Measurements from ENCODE around the gene PRDM8.
A peak's percentile ranks its signal among the peaks of the same experiment; 100 is the strongest.

The PRDM8 gene

GRCh38 chr4:80184053-80184824 lies 13.1 kb upstream of the PRDM8 start:
- DNase-seq: peak; percentile 94

DNA sequence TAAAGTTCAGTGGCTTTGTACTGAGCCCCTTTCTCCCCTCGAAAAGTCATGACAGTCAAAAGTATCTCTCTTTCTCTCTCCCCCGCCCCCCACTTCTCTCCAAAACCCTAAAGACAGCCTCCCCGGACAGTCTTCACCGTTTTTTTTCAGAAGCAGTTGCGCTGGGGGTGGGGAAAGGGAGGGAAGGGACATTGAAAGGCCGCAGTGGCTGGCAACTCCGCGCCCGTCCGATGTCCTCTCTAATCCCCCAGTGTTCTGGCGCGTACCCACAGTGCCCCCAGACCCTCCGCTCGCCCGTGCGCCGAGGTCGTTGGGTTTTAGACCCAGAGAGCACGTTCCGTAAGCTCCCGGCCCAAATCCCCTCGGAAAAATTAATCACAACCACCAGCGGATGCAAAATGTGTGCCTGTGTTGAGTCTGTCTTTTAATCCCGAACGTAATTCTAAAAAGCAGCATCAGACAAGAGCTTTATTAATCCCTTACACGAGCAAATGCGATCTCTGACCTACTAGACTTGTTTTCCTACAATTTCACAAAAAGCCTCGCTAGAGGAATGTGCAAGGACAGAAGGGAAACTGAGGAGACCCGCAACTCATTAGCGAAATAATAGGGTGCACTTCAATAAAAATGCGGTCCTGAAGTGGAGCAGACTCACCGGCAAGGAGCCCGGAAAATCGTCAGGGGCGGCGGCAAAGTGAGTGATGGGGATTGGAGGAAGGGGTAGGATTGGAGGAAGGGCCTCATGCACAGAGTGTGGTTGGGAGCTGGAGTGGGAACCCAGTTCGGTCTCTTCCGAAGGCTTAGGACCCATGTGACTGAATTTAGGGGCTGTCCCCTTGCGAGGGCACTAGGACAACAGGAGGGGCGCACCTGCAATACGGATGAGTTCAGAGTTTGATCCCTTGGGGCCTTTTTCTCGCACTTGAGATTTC lies 12.2 kb upstream of the PRDM8 start:
- DNase-seq: no peak

DNA sequence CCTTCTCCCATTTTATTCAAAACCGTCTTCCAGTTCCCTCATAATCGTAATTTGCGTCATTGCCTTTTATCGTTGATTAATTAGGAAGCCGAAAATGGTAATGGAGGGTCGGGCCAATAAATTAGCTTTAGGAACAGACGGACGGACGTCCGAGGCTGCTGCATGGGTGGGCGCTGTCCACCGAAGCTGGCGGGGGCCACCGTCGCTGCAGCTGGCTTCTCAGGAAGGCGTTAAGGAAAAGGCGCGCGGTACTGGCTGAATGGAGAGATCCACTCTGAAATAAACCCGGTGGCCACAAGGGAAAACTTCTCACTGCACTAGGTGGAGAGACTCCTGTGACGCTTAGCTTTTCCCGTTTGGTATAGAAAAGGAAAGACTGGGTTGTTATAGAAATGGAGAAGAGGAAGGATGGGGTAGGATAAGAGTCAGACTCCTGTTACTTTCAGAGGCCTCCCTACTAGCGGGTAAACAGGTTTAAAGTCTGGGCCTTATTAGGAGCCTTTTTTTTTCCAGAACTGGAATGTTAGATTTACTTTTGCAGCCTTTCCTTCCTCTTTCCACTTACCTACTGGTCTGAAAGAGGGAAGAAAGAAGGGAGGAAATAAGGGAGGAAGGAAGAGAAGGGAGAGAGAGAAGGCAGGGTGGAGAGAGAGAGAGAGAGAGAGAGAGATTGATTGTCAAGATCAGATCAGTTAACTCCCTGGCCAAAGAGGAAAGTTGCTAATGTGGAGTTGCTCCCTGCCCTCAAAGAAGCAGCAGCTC lies 11.3 kb upstream of the PRDM8 start:
- no peak for DNase-seq

DNA sequence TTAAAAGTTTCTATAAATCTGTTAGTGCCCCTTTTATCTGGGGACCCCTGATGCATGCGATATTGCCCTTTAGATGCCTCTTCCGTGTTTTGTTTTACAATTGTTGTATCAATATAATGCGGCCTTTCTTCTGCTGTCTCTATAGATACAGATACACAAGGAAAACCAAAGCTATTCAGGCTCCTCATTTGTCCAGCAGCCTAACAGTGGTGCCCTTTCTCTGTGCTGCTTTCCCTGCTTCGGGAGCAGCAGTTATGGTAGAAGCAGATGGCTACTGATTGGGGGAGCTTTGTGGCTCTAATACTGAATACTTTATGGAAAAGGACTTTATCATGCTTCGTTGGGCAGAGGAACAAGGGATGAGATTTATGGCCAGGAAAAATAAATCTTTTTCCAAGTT lies 10.6 kb upstream of the PRDM8 start:
- no peak for DNase-seq

DNA sequence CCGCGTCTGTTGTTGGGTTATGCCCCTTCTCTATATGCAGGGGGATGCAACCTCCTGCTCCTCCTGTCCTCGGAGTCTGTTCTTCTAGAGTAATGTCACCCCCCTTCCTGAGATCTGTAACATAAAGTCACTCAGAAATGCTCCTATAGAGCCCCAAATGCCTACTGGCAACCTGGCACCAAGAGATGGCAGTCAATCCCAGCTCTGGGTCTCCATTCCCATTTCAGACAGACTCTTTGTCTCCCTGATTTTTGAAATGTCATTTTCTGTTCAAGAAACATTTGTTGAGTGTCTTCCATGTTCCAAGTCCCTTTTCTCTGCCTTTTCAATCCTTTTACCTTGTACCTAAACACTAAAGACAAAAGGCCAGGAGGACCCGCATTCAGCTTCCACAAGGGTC lies 9.6 kb upstream of the PRDM8 start:
- DNase-seq: no peak

GRCh38 chr4:80188457-80188800 lies 8.9 kb upstream of the PRDM8 start:
- no peak for DNase-seq

DNA sequence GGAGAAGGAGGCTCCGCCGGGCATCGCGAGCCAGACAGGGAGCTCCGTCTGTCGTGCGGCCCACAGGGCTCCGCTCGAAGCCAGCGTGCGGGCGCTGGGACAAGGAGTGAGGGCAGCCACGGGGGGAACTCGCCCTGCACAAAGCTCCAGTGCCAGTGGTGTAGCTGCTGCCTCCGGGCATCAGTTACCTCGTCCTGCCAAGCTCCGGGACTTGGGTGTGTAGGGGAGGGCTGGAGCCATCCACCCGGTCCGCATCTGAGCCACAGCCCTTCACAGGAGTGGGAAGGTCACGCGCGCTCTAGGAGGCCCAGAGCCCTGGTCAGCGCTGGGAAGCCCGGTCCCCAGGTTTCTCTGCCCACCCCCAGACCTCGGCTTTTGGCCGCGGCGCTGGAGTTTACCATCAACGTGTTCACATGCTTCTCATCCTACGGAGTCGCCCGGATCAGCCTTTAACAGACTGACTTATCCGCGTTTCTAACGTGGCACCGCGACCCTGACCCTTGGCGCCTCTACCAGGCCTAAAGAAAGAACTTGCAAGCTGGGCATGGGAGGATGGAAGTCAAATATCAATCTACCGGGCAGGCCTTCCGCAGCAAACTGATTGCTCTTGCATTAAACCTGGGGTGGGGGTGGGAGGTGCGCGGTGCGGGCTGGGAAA lies 8.4 kb upstream of the PRDM8 start:
- DNase-seq: no peak

DNA sequence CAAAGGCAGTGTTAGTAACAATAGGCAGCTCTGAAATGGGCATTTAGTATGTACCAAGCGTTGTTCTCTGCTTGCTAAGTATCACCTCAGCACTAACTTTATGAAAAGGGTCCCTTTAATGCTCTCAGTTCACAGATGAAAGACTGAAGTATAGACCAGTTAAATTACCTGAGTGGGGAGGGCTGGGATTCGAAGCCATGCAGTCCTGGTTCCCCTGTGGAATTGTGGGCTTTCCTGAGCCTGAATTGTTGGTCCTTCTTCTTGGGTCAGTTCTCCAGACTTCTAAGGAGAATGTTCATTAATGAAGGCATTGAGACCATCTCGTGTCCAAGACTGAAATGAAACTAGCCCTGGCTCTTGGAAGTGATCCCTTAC lies 7.7 kb upstream of the PRDM8 start:
- no peak for DNase-seq

DNA sequence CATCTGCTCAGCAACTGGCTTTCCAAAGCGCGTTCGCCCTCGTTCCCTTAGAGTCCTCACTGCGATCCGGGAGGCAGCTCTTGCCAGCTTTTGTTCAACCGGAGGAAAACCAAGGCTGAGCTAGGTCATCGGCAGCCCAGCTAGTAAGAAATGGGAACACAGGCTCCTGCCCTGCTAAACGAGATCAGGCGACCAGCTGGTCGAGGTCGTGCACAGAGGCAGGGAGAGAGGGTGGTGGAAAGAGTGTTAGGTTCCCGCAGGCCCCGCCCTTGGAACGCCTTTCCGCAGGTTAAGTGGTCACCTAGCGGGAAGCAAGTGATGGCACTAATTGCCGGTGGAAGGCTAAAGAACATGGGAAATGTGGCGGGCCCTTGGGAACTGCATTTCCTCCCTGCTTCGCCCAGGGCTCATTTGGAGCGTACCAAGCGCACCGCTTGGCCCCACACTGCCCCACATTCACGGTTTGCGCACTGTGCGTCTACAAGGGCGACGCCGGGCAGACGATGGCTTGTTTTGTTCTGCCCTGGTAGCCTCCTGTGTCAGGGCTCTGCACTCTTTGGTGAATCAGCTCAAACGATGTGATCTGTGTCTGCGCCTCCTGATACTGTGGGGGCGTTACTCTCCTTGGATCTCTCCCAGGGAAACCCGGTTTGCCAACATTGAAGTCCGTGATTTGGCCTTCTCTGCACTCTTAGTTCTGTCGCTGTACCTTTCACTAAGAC lies 7.2 kb upstream of the PRDM8 start:
- DNase-seq: no peak

DNA sequence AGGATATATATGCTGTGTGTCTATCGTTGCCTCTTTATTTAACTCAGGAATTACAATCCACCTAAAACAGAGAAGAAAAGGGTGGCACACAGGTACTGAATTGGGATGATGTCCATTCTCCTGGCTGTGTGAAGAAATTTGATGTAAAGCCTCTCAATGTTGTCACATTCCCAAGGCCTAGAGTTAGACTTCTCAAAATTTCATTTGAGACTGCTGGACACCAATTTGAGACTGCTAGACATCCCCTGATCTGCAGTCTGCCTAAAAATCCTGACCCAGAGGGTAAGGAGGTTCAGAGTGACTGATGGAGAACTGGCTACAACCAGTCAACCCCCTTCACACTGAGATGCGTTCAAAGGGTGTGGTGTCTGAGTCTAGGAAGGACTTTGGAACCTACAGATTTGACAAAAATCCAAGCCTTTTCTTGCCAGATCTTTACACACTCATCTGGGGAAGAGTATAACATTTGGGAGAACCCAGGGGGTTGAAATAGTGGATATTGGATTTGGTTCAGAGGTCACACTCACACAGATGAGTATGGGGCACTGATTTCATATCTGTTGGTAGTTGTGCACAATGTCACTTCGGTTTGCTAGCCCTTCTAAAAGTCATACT lies 4.9 kb upstream of the PRDM8 start:
- DNase-seq: no peak

DNA sequence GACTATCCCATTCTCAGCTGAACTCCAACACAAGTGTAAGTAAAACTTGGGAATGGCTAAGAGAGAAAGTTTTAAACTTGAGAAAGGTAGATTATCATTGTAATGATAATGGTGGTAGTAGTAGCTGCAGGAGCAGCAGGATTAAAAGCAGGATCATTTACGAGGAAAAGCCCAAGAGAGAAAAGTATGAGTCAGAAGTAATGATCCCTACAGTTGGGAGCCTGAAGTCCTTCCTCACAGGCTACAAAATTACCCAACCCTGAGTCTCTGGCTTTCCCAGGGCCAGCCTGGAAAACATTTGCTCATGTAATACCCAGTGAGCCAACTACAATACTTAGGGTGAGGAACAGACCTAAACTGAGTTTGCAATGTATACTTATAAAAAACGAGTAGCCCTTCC lies 4.4 kb upstream of the PRDM8 start:
- DNase-seq: no peak

DNA sequence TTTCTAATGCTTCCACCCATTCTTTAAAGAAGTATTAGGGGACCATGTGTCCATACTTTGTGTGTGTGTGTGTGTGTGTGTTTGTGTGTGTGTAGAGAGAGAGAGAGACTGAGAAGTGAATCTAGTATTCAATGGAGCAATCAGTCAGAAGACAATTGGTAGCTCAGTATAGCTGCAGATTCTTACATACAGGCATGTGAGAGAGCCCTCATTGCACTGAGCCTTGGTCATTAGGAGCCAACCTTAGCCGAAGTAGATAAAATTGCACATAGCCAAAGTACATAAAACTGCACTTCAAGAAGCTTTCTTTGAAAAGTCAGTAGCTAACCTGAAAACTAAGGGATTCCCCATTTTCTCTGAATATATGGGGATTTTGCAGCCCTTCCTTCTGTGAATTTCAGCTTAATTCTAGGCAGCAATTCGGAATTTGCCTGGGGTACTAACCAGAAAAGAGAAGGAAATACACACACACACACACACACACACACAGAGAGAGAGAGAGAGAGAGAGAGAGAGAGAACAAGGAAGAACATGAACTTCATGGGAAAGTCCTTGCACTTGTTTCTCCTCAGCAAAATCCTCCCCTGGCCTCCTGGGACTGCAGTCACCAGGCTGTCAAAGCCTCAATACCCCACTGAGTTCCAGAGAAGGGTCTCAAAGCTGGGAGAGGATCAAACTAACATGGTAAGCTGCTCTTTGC lies 1.7 kb upstream of the PRDM8 start:
- DNase-seq: peak; percentile 35

- no peak for DNase-seq
These were observed 913 bp upstream of the PRDM8 start for GRCh38 chr4:80196259-80196921.

GRCh38 chr4:80197601-80198440 lies 518 bp downstream of the PRDM8 start:
- DNase-seq: no peak

DNA sequence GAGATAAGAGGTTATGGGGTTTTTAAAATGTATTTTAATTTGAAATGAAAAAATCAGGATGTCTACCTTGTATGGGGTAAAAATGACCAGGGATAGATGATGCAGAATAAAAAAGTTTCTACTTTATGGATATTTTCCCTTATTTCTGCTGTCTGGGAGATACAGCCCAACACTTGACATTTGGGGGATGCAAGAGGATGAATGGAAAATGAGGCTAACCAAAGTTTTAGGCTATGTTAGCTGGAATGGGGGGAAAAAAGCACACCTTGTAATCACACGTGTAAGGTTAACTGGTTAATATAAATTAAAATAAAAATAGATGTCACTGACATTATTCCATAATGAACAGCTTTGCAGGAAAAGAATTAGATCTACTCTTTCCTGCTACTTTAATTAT lies 1.1 kb downstream of the PRDM8 start:
- DNase-seq: no peak

DNA sequence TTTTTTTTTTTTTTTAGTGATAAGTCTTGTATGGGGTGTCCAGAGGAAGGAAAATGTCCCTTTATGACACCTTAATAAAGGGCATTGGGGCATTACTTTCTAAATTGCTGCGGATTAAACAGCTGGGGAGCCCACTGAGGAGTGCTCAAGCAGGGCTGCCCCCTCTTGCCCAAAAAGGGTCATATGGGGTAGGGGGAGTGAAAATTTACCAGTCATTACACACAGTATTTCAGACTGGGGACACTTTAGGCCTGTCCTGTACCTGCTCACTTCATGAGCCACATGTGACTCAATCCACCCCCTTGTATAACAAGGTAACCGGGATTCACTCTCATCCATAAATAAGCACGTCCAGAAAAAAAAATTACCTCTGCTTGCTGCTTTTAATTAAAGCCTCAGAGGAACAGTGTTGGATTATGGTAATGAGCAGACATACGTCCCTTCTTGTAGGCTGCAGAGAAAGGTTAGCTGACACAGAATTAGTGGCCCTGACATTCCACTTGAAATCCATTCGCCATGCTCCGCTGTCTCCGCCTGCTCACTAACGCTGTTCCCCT lies 1.8 kb downstream of the PRDM8 start:
- no peak for DNase-seq

DNA sequence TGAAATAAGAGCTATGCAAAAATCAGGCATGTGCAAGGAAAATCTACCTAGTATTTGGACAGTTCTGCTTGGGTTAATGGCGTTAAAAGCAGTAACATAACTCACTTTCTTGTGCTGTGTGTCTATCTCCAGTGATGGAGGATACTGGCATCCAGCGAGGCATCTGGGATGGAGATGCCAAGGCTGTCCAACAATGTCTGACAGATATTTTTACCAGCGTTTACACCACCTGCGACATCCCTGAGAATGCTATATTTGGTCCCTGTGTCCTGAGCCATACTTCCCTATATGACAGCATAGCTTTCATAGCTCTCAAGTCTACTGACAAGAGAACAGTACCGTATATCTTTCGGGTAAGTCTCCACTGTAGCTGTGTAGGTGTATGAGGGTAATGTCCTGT lies 2.6 kb downstream of the PRDM8 start:
- no peak for DNase-seq

DNA sequence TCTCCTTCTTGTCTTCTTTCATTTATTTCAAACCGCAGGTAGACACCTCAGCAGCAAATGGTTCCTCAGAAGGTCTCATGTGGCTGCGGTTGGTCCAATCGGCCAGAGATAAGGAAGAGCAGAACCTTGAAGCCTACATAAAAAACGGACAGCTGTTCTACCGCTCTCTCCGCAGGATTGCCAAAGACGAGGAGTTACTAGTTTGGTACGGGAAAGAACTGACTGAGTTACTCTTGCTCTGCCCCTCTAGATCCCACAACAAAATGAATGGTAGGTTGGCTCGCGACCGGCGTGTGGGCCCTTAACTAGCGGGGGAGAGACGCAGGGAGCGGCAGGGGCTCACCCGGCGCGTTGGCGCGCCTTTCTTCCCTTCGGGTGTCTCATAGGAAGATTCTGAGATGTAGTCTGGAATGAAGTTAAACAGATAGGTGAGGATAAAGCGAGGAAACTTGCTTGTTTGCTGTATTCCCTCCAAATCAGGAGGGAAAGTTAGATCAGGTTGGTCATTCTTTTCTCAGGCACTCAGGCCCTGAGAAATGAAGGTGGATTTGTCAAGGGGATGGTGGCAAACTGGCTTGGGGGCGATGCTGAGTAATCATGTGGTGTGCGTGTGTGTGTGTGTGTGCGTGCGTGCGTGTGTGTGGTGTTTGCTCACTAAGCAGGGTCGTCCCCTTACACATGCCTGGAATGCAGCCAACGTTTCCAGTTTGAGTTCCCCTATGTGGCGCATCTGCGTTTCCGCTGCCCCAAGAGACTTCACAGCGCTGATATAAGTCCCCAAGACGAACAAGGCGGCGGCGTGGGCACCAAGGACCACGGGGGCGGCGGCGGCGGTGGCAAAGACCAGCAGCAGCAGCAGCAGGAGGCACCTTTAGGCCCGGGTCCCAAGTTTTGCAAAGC lies 4.2 kb downstream of the PRDM8 start:
- DNase-seq: peak; percentile 59

All from suppressor macrophage treated with lipopolysaccharide for 4 hours (primary cell).